WTC11 (cell line): ENCODE data around the gene SOD1. TPM values are rescaled to one million over a fixed set of nuclear protein-coding genes. Genes with fewer than 3 reads are reported as not detected.

Experiments
- ATAC-seq: fragments of 200-7000 bp; cut with Tn5 transposase; 2 replicates; pipeline ENCODE4 v1.10.0; 2021; ENCODE audit warnings: mild to moderate bottlenecking, moderate library complexity
- CTCF ChIA-PET: fragments of 300-600 bp; sonication (Branson Sonifier 250); formaldehyde crosslinking; loops from one replicate; lab custom pipeline; 2021; ENCODE audit warnings: antibody characterized with exemption; lab: Charles Lee
- POLR2A ChIA-PET: fragments of 350-600 bp; sonication (Branson Sonifier 250); formaldehyde crosslinking; loops from one replicate; lab custom pipeline; 2021; ENCODE audit warnings: antibody characterized with exemption; lab: Charles Lee
- DNase-seq: peaks from one replicate; pipeline ENCODE4 v3.0.0; 2021; ENCODE audit warnings: low spot score
- H3K27ac Mint-ChIP-seq: 2 replicates; pipeline ENCODE4 v1.8.0; 2021; ENCODE audit warnings: mixed read lengths
- H3K27me3 Mint-ChIP-seq: 2 replicates; pipeline ENCODE4 v1.8.0; 2021; ENCODE audit warnings: low read depth, mild to moderate bottlenecking, moderate library complexity, mixed read lengths
- H3K36me3 Mint-ChIP-seq: 2 replicates; pipeline ENCODE4 v1.8.0; 2021; ENCODE audit warnings: mixed read lengths
- H3K4me1 Mint-ChIP-seq: 2 replicates; pipeline ENCODE4 v1.8.0; 2022; ENCODE audit warnings: mixed read lengths
- H3K4me3 Mint-ChIP-seq: 2 replicates; pipeline ENCODE4 v1.8.0; 2021; ENCODE audit warnings: mild to moderate bottlenecking, moderate library complexity, mixed read lengths
- H3K9me3 Mint-ChIP-seq: 2 replicates; pipeline ENCODE4 v1.8.0; 2021; ENCODE audit warnings: mixed read lengths
- ATF1 ChIP-seq: sonication (generic); formaldehyde crosslinking; IDR thresholded peaks from 2 replicates; pipeline ENCODE4 v1.8.1; 2023; ENCODE audit warnings: mild to moderate bottlenecking, moderate library complexity, missing genetic modification reagents
- CBFB ChIP-seq: sonication (generic); formaldehyde crosslinking; IDR thresholded peaks from 2 replicates; pipeline ENCODE4 v1.8.1; 2022; ENCODE audit warnings: mild to moderate bottlenecking, low read depth, missing genetic modification reagents
- CREB1 ChIP-seq: sonication (generic); formaldehyde crosslinking; IDR thresholded peaks from 2 replicates; pipeline ENCODE4 v1.8.0; 2023; ENCODE audit warnings: mild to moderate bottlenecking, missing genetic modification reagents
- EMX1 ChIP-seq: fragments of 250-450 bp; sonication (Bioruptor Pico); IDR thresholded peaks from 2 replicates; pipeline ENCODE4 v1.8.0; 2021; ENCODE audit warnings: mild to moderate bottlenecking
- FOXJ3 ChIP-seq: sonication (generic); formaldehyde crosslinking; IDR thresholded peaks from 2 replicates; pipeline ENCODE4 v1.9.0; 2021; ENCODE audit warnings: missing genetic modification reagents, mild to moderate bottlenecking, borderline replicate concordance
- FOXK1 ChIP-seq: sonication (generic); formaldehyde crosslinking; IDR thresholded peaks from 2 replicates; pipeline ENCODE4 v1.8.0; 2022; ENCODE audit warnings: mild to moderate bottlenecking, moderate library complexity, missing genetic modification reagents
- GABPB1 ChIP-seq: sonication (generic); formaldehyde crosslinking; IDR thresholded peaks from 2 replicates; pipeline ENCODE4 v1.8.1; 2023; ENCODE audit warnings: mild to moderate bottlenecking, missing genetic modification reagents
- GTF2I ChIP-seq: fragments of 250-450 bp; sonication (Bioruptor Pico); conservative IDR thresholded peaks from 2 replicates; pipeline ENCODE4 v1.4.0; 2021; ENCODE audit warnings: mild to moderate bottlenecking
- JAZF1 ChIP-seq: fragments of 250-450 bp; sonication (Bioruptor Pico); IDR thresholded peaks from 2 replicates; pipeline ENCODE4 v1.9.0; 2021; ENCODE audit warnings: moderate library complexity, mild to moderate bottlenecking, inconsistent platforms
- JUN ChIP-seq: sonication (generic); formaldehyde crosslinking; IDR thresholded peaks from 2 replicates; pipeline ENCODE4 v1.8.0; 2023; ENCODE audit warnings: mild to moderate bottlenecking, missing genetic modification reagents
- MXD4 ChIP-seq: fragments of 250-450 bp; sonication (Bioruptor Pico); IDR thresholded peaks from 2 replicates; pipeline ENCODE4 v1.8.0; 2021; ENCODE audit warnings: mild to moderate bottlenecking, moderate library complexity, borderline replicate concordance
- MYBL2 ChIP-seq: sonication (generic); formaldehyde crosslinking; IDR thresholded peaks from 2 replicates; pipeline ENCODE4 v1.8.1; 2023; ENCODE audit warnings: mild to moderate bottlenecking, moderate library complexity, missing genetic modification reagents
- NFATC4 ChIP-seq: fragments of 250-450 bp; sonication (Bioruptor Pico); IDR thresholded peaks from 2 replicates; pipeline ENCODE4 v1.9.0; 2021; ENCODE audit warnings: mild to moderate bottlenecking
- NFYB ChIP-seq: sonication (generic); formaldehyde crosslinking; conservative IDR thresholded peaks from 2 replicates; pipeline ENCODE4 v1.8.0; 2022; ENCODE audit warnings: low read depth, missing genetic modification reagents
- SMAD3 ChIP-seq: sonication (generic); formaldehyde crosslinking; IDR thresholded peaks from 2 replicates; pipeline ENCODE4 v1.8.0; 2022; ENCODE audit warnings: missing genetic modification reagents, mild to moderate bottlenecking, borderline replicate concordance
- SMAD4 ChIP-seq: sonication (generic); formaldehyde crosslinking; IDR thresholded peaks from 2 replicates; pipeline ENCODE4 v1.8.0; 2022; ENCODE audit warnings: mild to moderate bottlenecking, missing genetic modification reagents
- ZNF138 ChIP-seq: sonication (generic); formaldehyde crosslinking; conservative IDR thresholded peaks from 2 replicates; pipeline ENCODE4 v1.8.1; 2022; ENCODE audit warnings: mild to moderate bottlenecking, moderate library complexity, missing genetic modification reagents
- ZNF263 ChIP-seq: sonication (generic); formaldehyde crosslinking; IDR thresholded peaks from 2 replicates; pipeline ENCODE4 v1.8.1; 2022; ENCODE audit warnings: low read depth, mild to moderate bottlenecking, moderate library complexity, missing genetic modification reagents
- ZNF317 ChIP-seq: sonication (generic); formaldehyde crosslinking; IDR thresholded peaks from 2 replicates; pipeline ENCODE4 v1.8.1; 2023; ENCODE audit warnings: low read depth, mild to moderate bottlenecking, moderate library complexity, missing genetic modification reagents, borderline replicate concordance
- ZNF416 ChIP-seq: fragments of 250-450 bp; sonication (Bioruptor Pico); IDR thresholded peaks from 2 replicates; pipeline ENCODE4 v1.9.0; 2021; ENCODE audit warnings: mild to moderate bottlenecking, inconsistent platforms
- total RNA-seq: library from RNA; stranded (reverse); gene quantifications from 3 replicates; pipeline ENCODE4 v1.2.3, GENCODE V29; 2021
- TF ChIP-seq, protein P1 (sequence below): sonication (generic); formaldehyde crosslinking; IDR thresholded peaks from 2 replicates; pipeline ENCODE4 v1.8.1; 2023; ENCODE audit warnings: mild to moderate bottlenecking, missing genetic modification reagents
- TF ChIP-seq, protein P2 (sequence below): sonication (generic); formaldehyde crosslinking; IDR thresholded peaks from 2 replicates; pipeline ENCODE4 v1.8.1; 2023; ENCODE audit warnings: mild to moderate bottlenecking, missing genetic modification reagents, moderate library complexity
- TF ChIP-seq, protein P3 (sequence below): sonication (generic); formaldehyde crosslinking; IDR thresholded peaks from 2 replicates; pipeline ENCODE4 v1.8.1; 2023; ENCODE audit warnings: mild to moderate bottlenecking, missing genetic modification reagents, borderline replicate concordance
- TF ChIP-seq, protein P4 (sequence below): sonication (generic); formaldehyde crosslinking; IDR thresholded peaks from 2 replicates; pipeline ENCODE4 v1.8.1; 2023; ENCODE audit warnings: mild to moderate bottlenecking, missing genetic modification reagents
- TF ChIP-seq, protein P5 (sequence below): fragments of 250-450 bp; sonication (Bioruptor Pico); IDR thresholded peaks from 2 replicates; pipeline ENCODE4 v1.9.0; 2021; ENCODE audit warnings: mild to moderate bottlenecking
- TF ChIP-seq, protein P6 (sequence below): fragments of 250-450 bp; sonication (Bioruptor Pico); IDR thresholded peaks from 2 replicates; pipeline ENCODE4 v1.9.0; 2021; ENCODE audit warnings: moderate library complexity, mild to moderate bottlenecking, inconsistent platforms, borderline replicate concordance

The SOD1 gene
- total RNA-seq, 1 experiment from 2014 or later, result 181 TPM

DNA sequence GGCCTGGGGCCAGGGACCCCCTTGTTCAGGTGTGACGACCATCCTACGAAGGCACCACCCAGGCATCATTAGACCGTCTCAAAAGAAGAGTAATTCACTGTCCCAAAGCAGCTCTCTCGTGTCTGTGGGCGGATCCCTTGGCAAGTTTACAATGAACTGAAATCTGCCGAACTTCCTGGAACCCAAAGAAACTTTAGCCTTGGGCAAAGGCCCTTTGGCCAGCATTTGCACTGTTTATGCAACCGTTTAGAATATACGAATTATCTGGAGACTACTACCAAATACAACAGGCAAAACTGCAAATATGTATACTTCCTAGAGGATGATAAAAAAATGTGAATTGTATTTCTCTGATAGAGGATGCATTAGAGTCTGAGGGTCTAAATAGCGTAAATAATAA lies 1.4 kb upstream of the SOD1 start:
- ATAC-seq (no peak), DNase-seq (no peak)
- Mint-ChIP-seq H3K4me1 (peaks cover 25% of the 10 kb centered on the region), H3K9me3 (peaks cover 7% of the 10 kb centered on the region; the same call in 1 of the 2 replicates), H3K27ac (no peak overlapping the region), H3K4me3 (no peak overlapping the region), H3K27me3 (no peaks in the 10 kb centered on the region), H3K36me3 (peaks cover 17% of the 10 kb centered on the region)
- ChIA-PET POLR2A (no interaction called here), CTCF (no interaction called here)
- no peak for TF ChIP-seq GABPB1 (CRISPR knock-in tag)
- TF ChIP-seq NFATC4 (CRISPR knock-in tag), result no peak
- TF ChIP-seq FOXK1, result no peak
- no peak for TF ChIP-seq FOXJ3 (CRISPR knock-in tag)
- no peak for TF ChIP-seq SMAD3 (CRISPR knock-in tag)
- TF ChIP-seq ZNF317 (CRISPR knock-in tag), result no peak
- no peak for TF ChIP-seq JUN (CRISPR knock-in tag)

DNA sequence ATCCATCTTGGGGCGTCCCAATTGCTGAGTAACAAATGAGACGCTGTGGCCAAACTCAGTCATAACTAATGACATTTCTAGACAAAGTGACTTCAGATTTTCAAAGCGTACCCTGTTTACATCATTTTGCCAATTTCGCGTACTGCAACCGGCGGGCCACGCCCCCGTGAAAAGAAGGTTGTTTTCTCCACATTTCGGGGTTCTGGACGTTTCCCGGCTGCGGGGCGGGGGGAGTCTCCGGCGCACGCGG lies 282 bp upstream of the SOD1 start:
- Mint-ChIP-seq H3K27me3 (no peaks in the 10 kb centered on the region), H3K4me3 (peak overlapping the region; percentile 95), H3K36me3 (peaks cover 25% of the 10 kb centered on the region), H3K9me3 (peaks cover 7% of the 10 kb centered on the region; the same call in 1 of the 2 replicates), H3K4me1 (peaks cover 26% of the 10 kb centered on the region), H3K27ac (peak overlapping the region; percentile 87)
- TF ChIP-seq, protein P1, sequence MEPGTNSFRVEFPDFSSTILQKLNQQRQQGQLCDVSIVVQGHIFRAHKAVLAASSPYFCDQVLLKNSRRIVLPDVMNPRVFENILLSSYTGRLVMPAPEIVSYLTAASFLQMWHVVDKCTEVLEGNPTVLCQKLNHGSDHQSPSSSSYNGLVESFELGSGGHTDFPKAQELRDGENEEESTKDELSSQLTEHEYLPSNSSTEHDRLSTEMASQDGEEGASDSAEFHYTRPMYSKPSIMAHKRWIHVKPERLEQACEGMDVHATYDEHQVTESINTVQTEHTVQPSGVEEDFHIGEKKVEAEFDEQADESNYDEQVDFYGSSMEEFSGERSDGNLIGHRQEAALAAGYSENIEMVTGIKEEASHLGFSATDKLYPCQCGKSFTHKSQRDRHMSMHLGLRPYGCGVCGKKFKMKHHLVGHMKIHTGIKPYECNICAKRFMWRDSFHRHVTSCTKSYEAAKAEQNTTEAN (CRISPR knock-in tag), result no peak
- TF ChIP-seq, protein P2, sequence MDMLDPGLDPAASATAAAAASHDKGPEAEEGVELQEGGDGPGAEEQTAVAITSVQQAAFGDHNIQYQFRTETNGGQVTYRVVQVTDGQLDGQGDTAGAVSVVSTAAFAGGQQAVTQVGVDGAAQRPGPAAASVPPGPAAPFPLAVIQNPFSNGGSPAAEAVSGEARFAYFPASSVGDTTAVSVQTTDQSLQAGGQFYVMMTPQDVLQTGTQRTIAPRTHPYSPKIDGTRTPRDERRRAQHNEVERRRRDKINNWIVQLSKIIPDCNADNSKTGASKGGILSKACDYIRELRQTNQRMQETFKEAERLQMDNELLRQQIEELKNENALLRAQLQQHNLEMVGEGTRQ, result 0 out of 2 replicates have a peak, but pooled peaks have one; percentile 13
- no peak for TF ChIP-seq ZNF416
- ChIA-PET POLR2A (no interaction called here), CTCF (no interaction called here)
- DNase-seq (no peak), ATAC-seq (no peak)

DNA sequence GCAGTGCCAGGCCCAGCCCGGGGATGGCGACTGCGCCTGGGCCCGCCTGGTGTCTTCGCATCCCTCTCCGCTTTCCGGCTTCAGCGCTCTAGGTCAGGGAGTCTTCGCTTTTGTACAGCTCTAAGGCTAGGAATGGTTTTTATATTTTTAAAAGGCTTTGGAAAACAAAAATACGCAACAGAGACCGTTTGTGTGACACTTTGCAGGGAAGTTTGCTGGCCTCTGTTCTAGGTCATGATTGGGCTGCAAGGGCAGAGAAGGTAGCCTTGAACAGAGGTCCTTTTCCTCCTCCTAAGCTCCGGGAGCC lies 719 bp downstream of the SOD1 start:
- TF ChIP-seq, protein P3, sequence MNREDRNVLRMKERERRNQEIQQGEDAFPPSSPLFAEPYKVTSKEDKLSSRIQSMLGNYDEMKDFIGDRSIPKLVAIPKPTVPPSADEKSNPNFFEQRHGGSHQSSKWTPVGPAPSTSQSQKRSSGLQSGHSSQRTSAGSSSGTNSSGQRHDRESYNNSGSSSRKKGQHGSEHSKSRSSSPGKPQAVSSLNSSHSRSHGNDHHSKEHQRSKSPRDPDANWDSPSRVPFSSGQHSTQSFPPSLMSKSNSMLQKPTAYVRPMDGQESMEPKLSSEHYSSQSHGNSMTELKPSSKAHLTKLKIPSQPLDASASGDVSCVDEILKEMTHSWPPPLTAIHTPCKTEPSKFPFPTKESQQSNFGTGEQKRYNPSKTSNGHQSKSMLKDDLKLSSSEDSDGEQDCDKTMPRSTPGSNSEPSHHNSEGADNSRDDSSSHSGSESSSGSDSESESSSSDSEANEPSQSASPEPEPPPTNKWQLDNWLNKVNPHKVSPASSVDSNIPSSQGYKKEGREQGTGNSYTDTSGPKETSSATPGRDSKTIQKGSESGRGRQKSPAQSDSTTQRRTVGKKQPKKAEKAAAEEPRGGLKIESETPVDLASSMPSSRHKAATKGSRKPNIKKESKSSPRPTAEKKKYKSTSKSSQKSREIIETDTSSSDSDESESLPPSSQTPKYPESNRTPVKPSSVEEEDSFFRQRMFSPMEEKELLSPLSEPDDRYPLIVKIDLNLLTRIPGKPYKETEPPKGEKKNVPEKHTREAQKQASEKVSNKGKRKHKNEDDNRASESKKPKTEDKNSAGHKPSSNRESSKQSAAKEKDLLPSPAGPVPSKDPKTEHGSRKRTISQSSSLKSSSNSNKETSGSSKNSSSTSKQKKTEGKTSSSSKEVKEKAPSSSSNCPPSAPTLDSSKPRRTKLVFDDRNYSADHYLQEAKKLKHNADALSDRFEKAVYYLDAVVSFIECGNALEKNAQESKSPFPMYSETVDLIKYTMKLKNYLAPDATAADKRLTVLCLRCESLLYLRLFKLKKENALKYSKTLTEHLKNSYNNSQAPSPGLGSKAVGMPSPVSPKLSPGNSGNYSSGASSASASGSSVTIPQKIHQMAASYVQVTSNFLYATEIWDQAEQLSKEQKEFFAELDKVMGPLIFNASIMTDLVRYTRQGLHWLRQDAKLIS, result no peak
- TF ChIP-seq SMAD4 (CRISPR knock-in tag) (no peak), EMX1 (CRISPR knock-in tag) (no peak), ZNF263 (no peak), MYBL2 (CRISPR knock-in tag) (no peak), CREB1 (CRISPR knock-in tag) (no peak), MXD4 (no peak), ATF1 (CRISPR knock-in tag) (no peak), ZNF317 (CRISPR knock-in tag) (no peak), JAZF1 (CRISPR knock-in tag) (no peak), ZNF138 (CRISPR knock-in tag) (no peak), NFYB (no peak), NFATC4 (CRISPR knock-in tag) (no peak), GTF2I (CRISPR knock-in tag) (no peak), CBFB (CRISPR knock-in tag) (no peak)
- TF ChIP-seq, protein P4, sequence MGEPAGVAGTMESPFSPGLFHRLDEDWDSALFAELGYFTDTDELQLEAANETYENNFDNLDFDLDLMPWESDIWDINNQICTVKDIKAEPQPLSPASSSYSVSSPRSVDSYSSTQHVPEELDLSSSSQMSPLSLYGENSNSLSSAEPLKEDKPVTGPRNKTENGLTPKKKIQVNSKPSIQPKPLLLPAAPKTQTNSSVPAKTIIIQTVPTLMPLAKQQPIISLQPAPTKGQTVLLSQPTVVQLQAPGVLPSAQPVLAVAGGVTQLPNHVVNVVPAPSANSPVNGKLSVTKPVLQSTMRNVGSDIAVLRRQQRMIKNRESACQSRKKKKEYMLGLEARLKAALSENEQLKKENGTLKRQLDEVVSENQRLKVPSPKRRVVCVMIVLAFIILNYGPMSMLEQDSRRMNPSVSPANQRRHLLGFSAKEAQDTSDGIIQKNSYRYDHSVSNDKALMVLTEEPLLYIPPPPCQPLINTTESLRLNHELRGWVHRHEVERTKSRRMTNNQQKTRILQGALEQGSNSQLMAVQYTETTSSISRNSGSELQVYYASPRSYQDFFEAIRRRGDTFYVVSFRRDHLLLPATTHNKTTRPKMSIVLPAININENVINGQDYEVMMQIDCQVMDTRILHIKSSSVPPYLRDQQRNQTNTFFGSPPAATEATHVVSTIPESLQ (CRISPR knock-in tag), result no peak
- TF ChIP-seq, protein P5, sequence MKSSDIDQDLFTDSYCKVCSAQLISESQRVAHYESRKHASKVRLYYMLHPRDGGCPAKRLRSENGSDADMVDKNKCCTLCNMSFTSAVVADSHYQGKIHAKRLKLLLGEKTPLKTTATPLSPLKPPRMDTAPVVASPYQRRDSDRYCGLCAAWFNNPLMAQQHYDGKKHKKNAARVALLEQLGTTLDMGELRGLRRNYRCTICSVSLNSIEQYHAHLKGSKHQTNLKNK (CRISPR knock-in tag), result no peak
- TF ChIP-seq, protein P6, sequence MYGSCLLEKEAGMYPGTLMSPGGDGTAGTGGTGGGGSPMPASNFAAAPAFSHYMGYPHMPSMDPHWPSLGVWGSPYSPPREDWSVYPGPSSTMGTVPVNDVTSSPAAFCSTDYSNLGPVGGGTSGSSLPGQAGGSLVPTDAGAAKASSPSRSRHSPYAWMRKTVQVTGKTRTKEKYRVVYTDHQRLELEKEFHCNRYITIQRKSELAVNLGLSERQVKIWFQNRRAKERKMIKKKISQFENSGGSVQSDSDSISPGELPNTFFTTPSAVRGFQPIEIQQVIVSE, result no peak
- TF ChIP-seq, all 79 proteins: peak for 0
- H3K9me3 Mint-ChIP-seq, result peaks cover under 1% of the 10 kb centered on the region; the same call in 1 of the 2 replicates
- peaks cover 34% of the 10 kb centered on the region for H3K4me1 Mint-ChIP-seq
- peaks cover 25% of the 10 kb centered on the region for H3K36me3 Mint-ChIP-seq
- no peak overlapping the region for H3K27ac Mint-ChIP-seq
- ATAC-seq (peak; percentile 34), DNase-seq (no peak)
- POLR2A ChIA-PET, result no interaction called here
- CTCF ChIA-PET, result no interaction called here
- H3K27me3 Mint-ChIP-seq, result no peaks in the 10 kb centered on the region
- H3K4me3 Mint-ChIP-seq, result peak overlapping the region; percentile 92
